NCI-H1930 (cell line): ENCODE data around the gene HEPN1.
"Not testable (repeated sequence)": the region's sequence is repeated elsewhere in the genome, so short reads cannot be mapped to it uniquely, and the experiment has no call there.

ENCODE experiments used
- DNase-seq, 2 experiments: peaks; one replicate each; lab custom pipeline; 2025; lab: John Stamatoyannopoulos, UW

HEPN1 gene

DNA sequence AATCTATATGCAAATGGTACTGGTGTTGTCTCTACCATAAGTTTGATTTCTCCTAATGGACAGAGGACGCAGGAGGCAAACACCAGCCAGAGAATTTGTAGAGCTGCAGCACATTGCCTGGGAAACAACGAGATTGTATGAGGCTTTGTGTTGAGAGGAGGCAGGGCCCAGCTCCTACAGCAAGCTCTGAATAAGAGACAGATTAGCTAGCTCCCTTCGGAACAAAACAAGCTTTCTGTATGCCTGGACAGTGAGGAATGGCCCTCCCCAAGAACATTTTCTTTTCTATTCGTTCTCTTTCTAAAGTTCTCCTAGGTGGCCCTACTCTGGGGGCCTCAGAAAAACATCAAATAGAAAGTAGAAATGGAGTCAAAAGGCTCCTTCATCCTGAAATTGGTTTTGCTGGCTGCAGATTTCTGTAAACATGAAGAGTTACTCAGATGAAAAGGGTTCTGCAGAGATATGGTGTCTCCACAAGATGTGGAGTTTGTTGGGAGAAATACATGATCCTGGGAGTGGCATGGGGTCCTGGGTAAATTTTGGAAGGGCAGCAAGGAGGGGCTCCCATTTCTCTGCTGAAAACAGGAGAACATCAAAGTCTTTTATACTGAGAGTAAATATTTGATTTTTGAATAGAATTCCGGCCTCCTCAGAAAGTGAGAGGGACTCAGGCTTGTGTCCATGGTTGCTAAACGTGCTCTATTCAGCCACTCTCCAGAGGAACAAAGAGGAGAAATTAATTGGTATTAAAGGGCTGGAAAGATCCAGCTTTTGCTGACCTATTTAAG, 23.6 kb downstream of the HEPN1 start:
- DNase-seq: no peak

DNA sequence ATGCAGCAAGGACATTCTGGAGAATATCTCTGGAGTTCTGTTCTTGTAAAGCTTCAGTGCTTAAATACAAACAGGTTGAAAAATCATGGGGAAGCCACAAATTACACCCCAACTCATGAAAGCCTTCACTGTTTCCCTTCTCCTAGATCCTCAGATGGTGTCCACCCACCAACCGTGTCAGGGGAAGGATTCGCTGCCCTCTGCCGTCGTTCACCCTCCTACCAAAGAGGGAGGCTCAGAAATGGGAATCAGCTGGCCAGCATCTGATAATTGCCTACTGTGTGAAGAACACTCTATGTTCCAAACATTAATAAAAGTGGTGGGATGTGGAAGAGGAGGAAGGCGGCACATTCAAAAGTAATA, 24.2 kb downstream of the HEPN1 start:
- DNase-seq: no peak

- DNase-seq: no peak
Observed at GRCh38 chr11:124943741-124944140, 24.7 kb downstream of the HEPN1 start.

DNA sequence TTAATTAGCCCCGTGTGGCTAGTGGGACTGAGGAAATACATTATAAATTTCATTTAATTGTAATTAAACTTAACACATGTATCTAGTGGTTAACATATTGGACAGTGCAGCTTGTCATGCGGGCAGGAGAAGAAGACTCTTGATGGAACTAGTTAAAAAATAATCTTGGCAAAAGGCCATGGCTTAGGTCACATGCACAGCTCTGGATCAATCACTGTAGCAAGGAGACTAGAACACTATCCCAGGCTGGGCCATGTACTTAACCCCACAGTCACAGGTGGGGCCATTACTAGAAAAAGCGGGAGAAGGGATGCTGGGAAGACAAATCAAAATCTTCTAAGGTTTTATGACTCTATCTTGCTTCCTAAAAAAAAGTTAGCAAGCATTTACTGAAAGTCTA, 25.5 kb downstream of the HEPN1 start:
- DNase-seq: no peak

DNA sequence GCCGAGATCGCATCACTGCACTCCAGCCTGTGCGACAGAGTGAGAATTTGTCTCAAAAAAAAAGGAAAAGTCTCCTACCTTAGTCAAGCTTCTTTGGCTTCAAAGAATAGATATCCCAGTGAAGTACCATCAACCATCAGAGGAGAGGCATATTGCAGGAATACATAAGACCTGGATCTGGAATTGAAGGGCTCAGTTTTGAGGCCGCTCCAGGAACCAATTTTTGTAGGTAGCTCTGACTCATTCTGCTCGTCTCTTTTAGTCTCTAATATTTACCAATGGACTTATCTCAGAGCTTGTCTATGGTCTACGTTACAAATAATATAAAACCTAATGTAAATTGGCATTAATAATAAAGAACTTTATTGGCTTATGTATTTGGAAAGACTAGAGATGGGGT, 26.8 kb downstream of the HEPN1 start:
- DNase-seq: no peak

GRCh38 chr11:124946735-124947141, 27.7 kb downstream of the HEPN1 start:
- DNase-seq: no peak

DNA sequence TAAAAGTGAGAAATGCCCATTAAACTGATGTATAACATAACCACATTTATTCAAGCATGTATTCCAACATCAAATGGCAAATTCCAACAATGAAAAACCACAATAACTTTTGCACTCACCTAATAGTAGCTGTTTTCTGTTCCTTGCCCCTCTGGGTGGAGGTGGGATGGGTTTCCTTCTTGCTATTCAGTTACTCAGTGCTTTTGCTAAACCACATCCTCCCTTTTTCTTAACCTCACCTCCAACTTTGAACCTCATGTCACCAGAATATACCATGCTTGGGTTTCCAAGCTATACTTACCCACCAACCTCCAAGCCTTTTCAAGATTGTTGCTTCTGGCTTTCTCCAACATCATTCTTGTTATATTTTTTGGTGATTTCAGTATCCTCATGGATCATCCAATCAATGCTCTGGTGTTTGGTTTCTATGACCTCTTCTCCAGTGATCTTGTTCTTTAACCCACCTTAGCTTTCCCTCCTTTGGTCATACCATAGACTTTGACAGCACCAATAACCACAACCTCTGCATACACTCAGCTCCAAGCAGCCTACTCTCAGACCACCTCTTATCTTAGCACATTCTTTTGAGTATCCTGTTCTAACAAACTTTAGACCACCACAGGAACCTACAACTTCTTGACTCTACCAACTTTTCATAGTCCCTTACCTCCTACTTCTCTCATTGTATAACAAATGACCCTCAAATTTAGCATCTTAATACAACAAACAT, 31.7 kb downstream of the HEPN1 start:
- no peak for DNase-seq

DNA sequence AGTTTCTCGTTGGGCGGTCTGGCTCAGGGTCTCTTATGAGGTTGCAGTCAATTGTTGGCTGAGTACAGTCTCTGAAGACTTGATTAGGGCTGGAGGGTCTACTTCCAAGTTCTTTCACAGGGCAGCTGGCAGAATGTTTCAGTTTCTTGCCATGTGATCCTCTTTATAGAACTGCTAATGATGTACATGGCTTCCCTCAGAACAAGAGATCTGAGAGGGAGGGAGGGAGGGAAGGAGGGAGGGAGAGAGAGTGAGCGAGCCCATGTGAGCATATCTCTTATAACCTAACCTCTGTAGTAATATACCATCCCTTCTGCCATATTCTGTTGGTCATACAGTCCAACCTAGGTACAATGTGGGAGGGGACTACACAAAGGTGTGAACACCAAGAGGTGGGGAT, 32.3 kb downstream of the HEPN1 start:
- DNase-seq: no peak

DNA sequence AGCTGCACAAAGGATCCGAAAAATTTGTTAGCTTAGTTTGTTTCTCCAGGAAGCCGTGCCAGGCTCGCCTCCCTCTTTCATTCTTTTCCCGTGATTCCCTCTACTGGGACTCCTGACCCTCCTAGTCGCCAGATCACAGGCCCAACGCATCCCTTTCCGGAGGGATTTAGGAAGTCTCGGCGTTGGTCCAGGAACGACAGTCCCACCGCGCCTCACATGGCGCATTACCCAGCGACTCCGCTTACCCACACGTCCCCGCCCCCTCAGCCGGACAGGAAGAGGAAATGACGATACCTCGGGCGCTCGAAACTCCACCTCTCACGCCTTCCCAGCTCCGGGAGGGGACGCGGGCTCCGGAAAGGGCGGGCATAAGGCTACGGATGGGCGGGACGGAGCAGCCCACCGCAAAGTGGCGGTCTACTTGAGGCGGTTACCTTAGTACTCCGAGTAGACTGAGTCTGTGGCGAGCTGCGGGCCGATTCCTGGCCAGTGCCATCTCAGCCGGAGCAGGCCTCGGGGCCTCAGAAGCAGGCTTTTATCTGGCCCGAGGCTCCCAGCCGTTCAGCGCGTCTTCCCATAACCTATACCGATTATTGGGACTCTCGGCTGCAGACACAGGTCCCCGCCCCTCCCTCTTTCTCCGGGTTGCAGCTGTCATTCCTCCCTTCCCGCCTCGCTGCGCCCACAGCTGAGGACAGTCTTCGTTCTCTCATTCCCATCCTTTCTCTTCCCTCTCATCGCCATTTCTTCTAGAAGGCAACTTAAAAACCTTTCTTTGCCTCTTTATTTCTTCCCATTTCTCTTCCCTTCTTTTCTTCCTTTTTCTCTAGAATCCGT, 34.9 kb downstream of the HEPN1 start, which contains the start of gene CCDC15:
Gene CCDC15 (plus strand): TSS at position 450 of the 837 bp plus-strand sequence. CDS start 531 bp downstream, outside the sequence.
- DNase-seq: peak; percentile 94 to 95

DNA sequence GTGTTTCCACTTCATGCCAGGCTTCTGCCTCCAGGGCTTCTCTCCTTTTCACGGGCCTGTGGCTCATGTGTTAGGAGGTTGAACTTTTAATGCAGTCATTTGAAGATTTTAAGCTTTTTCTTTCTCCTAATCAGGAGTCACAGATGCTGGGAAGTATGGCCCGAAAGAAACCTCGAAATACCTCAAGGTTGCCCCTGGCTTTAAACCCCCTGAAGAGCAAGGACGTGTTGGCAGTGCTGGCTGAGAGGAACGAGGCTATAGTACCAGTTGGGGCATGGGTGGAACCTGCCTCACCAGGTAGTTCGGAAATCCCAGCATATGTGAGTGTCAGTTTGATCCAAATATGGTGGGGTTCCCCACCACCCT, 35.5 kb downstream of the HEPN1 start:
- no peak for DNase-seq

DNA sequence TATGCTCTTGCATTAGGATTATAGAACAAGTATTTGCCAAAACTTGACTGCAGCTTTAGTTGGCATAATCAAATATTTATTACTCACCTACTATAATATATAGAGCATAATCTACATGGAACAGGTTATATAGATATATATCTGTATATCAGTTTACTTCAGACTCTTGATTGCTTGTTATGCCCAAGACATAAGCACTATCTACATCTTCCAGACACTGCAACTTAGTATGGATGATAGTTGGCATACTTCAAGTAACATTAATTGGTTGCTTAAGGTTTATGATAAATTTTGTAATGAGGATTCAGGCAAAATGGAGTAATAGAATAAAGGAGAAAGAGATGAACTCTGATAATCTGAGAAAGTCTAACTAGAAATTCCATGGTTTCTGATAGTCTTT, 36.0 kb downstream of the HEPN1 start:
- no peak for DNase-seq

- peak in 1 of 2 experiments; percentile 14 for DNase-seq
Observed at GRCh38 chr11:124961972-124962609, 43.0 kb downstream of the HEPN1 start.

GRCh38 chr11:124968197-124968596, 49.1 kb downstream of the HEPN1 start:
- not testable (repeated sequence) for DNase-seq
